GM23338 (cell line): Measurements from ENCODE around the gene SH3BP2. TPM values are rescaled to one million over a fixed set of nuclear protein-coding genes. Genes with fewer than 3 reads are reported as not detected.

Experiments used
- ATAC-seq: fragments of 200-7000 bp; cut with Tn5 transposase; 3 replicates; pipeline ENCODE4 v1.9.1; 2020
- DNase-seq: peaks from one replicate; pipeline ENCODE4 v3.0.0-alpha.2; 2015; ENCODE audit warnings: low spot score
- H2AFZ ChIP-seq: fragments of 200-600 bp; sonication (generic); 2 replicates; pipeline ENCODE4 v1.8.0; 2016; ENCODE audit warnings: antibody characterized with exemption, mild to moderate bottlenecking, moderate library complexity
- H3F3A ChIP-seq: fragments of 200-600 bp; sonication (generic); replicated peaks from 2 replicates; pipeline ENCODE4 v1.8.0; 2017; ENCODE audit warnings: antibody characterized with exemption, mixed run types, low read depth
- H3K27ac ChIP-seq: fragments of 200-600 bp; sonication (generic); 2 replicates; pipeline ENCODE4 v1.6.1; 2016; ENCODE audit warnings: low read depth
- H3K27me3 ChIP-seq: fragments of 200-600 bp; sonication (generic); 2 replicates; pipeline ENCODE4 v1.8.0; 2016; ENCODE audit warnings: mild to moderate bottlenecking, mixed run types, moderate library complexity; ENCODE audit not compliant: insufficient read depth
- H3K36me3 ChIP-seq: fragments of 200-600 bp; sonication (generic); 2 replicates; pipeline ENCODE4 v1.8.0; 2016; ENCODE audit warnings: mild to moderate bottlenecking; ENCODE audit not compliant: insufficient read depth
- H3K4me1 ChIP-seq: fragments of 200-600 bp; sonication (generic); 2 replicates; pipeline ENCODE4 v1.8.0; 2016; ENCODE audit warnings: mild to moderate bottlenecking, moderate library complexity; ENCODE audit not compliant: insufficient read depth
- H3K4me2 ChIP-seq: fragments of 200-600 bp; sonication (generic); 2 replicates; pipeline ENCODE4 v1.7.1; 2017; ENCODE audit warnings: mixed run types
- H3K4me3 ChIP-seq: fragments of 200-600 bp; sonication (generic); 2 replicates; pipeline ENCODE4 v1.6.1; 2016; ENCODE audit warnings: mixed run types
- H3K79me2 ChIP-seq: fragments of 200-600 bp; sonication (generic); replicated peaks from 2 replicates; pipeline ENCODE4 v1.8.0; 2017; ENCODE audit warnings: mild to moderate bottlenecking; ENCODE audit not compliant: insufficient read depth
- H3K9me2 ChIP-seq: fragments of 200-600 bp; sonication (generic); 2 replicates; pipeline ENCODE4 v1.8.0; 2017; ENCODE audit not compliant: insufficient read depth
- H4K20me1 ChIP-seq: fragments of 200-600 bp; sonication (generic); replicated peaks from 2 replicates; pipeline ENCODE4 v1.8.0; 2017; ENCODE audit warnings: mild to moderate bottlenecking; ENCODE audit not compliant: insufficient read depth
- H3K27ac Mint-ChIP-seq: 2 replicates; pipeline ENCODE4 v1.8.0; 2020; ENCODE audit warnings: inconsistent platforms, mild to moderate bottlenecking, moderate library complexity, mixed read lengths
- H3K27me3 Mint-ChIP-seq: 3 replicates; pipeline ENCODE4 v1.8.0; 2022; ENCODE audit warnings: low read depth, mild to moderate bottlenecking, moderate library complexity, mixed read lengths, inconsistent platforms; ENCODE audit not compliant: insufficient read depth, poor library complexity
- H3K36me3 Mint-ChIP-seq: 3 replicates; pipeline ENCODE4 v1.8.0; 2021; ENCODE audit warnings: low read depth, mild to moderate bottlenecking, inconsistent platforms, moderate library complexity, mixed read lengths
- H3K4me1 Mint-ChIP-seq: 3 replicates; pipeline ENCODE4 v1.8.0; 2020; ENCODE audit warnings: mild to moderate bottlenecking, inconsistent platforms, mixed read lengths
- H3K4me3 Mint-ChIP-seq: 3 replicates; pipeline ENCODE4 v1.8.0; 2021; ENCODE audit warnings: moderate library complexity, mild to moderate bottlenecking, inconsistent platforms, mixed read lengths
- H3K9me3 Mint-ChIP-seq: 3 replicates; pipeline ENCODE4 v1.8.0; 2020; ENCODE audit warnings: moderate library complexity, mild to moderate bottlenecking, inconsistent platforms, mixed read lengths
- CREB1 ChIP-seq: fragments of 250-450 bp; sonication (Bioruptor Pico); IDR thresholded peaks from 2 replicates; pipeline ENCODE4 v1.5.0; 2020; ENCODE audit warnings: low read depth, mild to moderate bottlenecking, moderate library complexity
- NANOG ChIP-seq: IDR thresholded peaks from 2 replicates; pipeline ENCODE4 v1.6.1; 2016; ENCODE audit warnings: antibody characterized with exemption, borderline replicate concordance
- POLR2AphosphoS5 ChIP-seq: IDR thresholded peaks from 2 replicates; pipeline ENCODE4 v1.6.1; 2016; ENCODE audit warnings: antibody characterized with exemption, low read depth
- ZNF462 ChIP-seq: fragments of 250-450 bp; sonication (Bioruptor Pico); IDR thresholded peaks from 2 replicates; pipeline ENCODE4 v1.5.0; 2020; ENCODE audit warnings: mild to moderate bottlenecking, moderate library complexity
- polyA plus RNA-seq: library from polyadenylated mRNA; unstranded; fragments of >200 nt; fragmentation: Nextera tagmentation; extraction: Ambion mirVana; gene quantifications from 2 replicates; pipeline ENCODE4 v1.2.1, GENCODE V29; 2016
- total RNA-seq: library from RNA; depleted of rRNA; stranded (reverse); fragments of >200 nt; shearing (Covaris generic); gene quantifications from 2 replicates; pipeline ENCODE4 v1.2.3, GENCODE V29; 2014

The SH3BP2 gene
- total and polyA plus RNA-seq, 2 experiments from 2014 or later = 15.2 to 43.9 TPM

GRCh38 chr4:2827874-2828751 is 35.2 kb downstream of the SH3BP2 start:
- H3K27me3 Mint-ChIP-seq = peaks cover 2% of the 10 kb centered on the region
- no peaks in the 10 kb centered on the region for H3K36me3 ChIP-seq

More at GRCh38 chr4:2827874-2828751, 35.2 kb downstream of the SH3BP2 start:
- ATAC-seq (no peak), DNase-seq (no peak)
- Histone ChIP-seq H3K4me1 (no peaks in the 10 kb centered on the region), H2AFZ (no peak overlapping the region), H3K4me2 (no peak overlapping the region), H4K20me1 (no peaks in the 10 kb centered on the region), H3K27ac (no peak overlapping the region), H3K79me2 (no peaks in the 10 kb centered on the region), H3K27me3 (no peaks in the 10 kb centered on the region), H3K4me3 (no peak overlapping the region), H3F3A (0 out of 2 replicates have a peak, but pooled peaks cover 7% of the 10 kb centered on the region), H3K9me2 (no peaks in the 10 kb centered on the region)
- peaks cover 3% of the 10 kb centered on the region; the same call in 2 of the 3 replicates for H3K9me3 Mint-ChIP-seq
- no peaks in the 10 kb centered on the region for H3K4me1 Mint-ChIP-seq
- H3K36me3 Mint-ChIP-seq = peaks cover 36% of the 10 kb centered on the region
- no peak overlapping the region for H3K27ac Mint-ChIP-seq
- no peak overlapping the region for H3K4me3 Mint-ChIP-seq
- TF ChIP-seq NANOG = no peak
- no peak for TF ChIP-seq ZNF462
- no peak for TF ChIP-seq POLR2AphosphoS5
- no peak for TF ChIP-seq CREB1
